Body of pancreas (tissue), 4 donors: ENCODE measurements around the gene LIPJ.

Source experiments
- POLR2A ChIP-seq, 3 donors: fragments of 450-650 bp; IDR thresholded peaks; one replicate each; pipeline ENCODE4 v1.6.1; 2016; ENCODE audit warnings: antibody characterized with exemption in 3 of 3, mild to moderate bottlenecking in 2 of 3
- TF ChIP-seq, protein P1 (sequence below), 7 experiments: fragments of 450-650 bp in 4 of 7; fragments of 200-600 bp in 3 of 7; sonication (generic) in 3 of 7; IDR thresholded peaks; one replicate each; pipeline ENCODE4 v1.5.1; 2016 to 2019; ENCODE audit warnings: antibody characterized with exemption in 7 of 7

DNA sequence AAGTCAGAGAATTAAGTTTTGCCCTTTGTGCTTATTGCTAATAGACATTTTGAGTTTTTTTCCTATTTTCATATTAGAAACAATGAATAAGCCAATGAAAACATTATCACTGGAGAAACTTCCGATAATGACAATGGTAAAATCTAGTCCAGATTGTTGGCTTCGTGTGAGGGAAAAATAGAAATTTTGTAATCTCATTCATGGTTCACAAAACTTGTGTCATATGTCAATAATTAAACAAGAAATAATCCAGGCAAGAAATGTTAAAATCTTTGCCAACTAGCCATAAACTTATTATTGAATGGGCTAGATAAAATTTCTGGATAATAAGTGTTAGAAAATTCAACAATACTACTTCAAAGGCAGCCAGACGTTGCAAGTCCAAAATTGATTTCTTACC lies 40.1 kb upstream of the LIPJ start:
- TF ChIP-seq, protein P1, sequence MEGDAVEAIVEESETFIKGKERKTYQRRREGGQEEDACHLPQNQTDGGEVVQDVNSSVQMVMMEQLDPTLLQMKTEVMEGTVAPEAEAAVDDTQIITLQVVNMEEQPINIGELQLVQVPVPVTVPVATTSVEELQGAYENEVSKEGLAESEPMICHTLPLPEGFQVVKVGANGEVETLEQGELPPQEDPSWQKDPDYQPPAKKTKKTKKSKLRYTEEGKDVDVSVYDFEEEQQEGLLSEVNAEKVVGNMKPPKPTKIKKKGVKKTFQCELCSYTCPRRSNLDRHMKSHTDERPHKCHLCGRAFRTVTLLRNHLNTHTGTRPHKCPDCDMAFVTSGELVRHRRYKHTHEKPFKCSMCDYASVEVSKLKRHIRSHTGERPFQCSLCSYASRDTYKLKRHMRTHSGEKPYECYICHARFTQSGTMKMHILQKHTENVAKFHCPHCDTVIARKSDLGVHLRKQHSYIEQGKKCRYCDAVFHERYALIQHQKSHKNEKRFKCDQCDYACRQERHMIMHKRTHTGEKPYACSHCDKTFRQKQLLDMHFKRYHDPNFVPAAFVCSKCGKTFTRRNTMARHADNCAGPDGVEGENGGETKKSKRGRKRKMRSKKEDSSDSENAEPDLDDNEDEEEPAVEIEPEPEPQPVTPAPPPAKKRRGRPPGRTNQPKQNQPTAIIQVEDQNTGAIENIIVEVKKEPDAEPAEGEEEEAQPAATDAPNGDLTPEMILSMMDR (IDR thresholded peaks at IDR 0.05) = no peak
- TF ChIP-seq POLR2A (IDR thresholded peaks at IDR 0.05) = no peak
